Neuron (in vitro differentiated cells): Measurements from ENCODE around the gene SMYD3.

Source experiments
- H2AFZ ChIP-seq: one replicate; pipeline ENCODE4 v1.6.1; 2013; ENCODE audit warnings: low read depth, mild to moderate bottlenecking, inconsistent platforms, low read length, moderate library complexity
- H3K27me3 ChIP-seq: one replicate; pipeline ENCODE4 v1.6.1; 2013; ENCODE audit warnings: low read length; ENCODE audit not compliant: insufficient read depth
- H3K36me3 ChIP-seq: one replicate; pipeline ENCODE4 v1.6.1; 2013; ENCODE audit warnings: low read length; ENCODE audit not compliant: insufficient read depth
- H3K4me1 ChIP-seq: one replicate; pipeline ENCODE4 v1.6.1; 2013; ENCODE audit warnings: low read length; ENCODE audit not compliant: insufficient read depth
- H3K4me3 ChIP-seq: 2 replicates; pipeline ENCODE4 v1.5.1; 2013; ENCODE audit warnings: mild to moderate bottlenecking, low read length, moderate library complexity
- H3K9me3 ChIP-seq: one replicate; pipeline ENCODE4 v1.6.1; 2013; ENCODE audit warnings: low read length

SMYD3 gene

DNA sequence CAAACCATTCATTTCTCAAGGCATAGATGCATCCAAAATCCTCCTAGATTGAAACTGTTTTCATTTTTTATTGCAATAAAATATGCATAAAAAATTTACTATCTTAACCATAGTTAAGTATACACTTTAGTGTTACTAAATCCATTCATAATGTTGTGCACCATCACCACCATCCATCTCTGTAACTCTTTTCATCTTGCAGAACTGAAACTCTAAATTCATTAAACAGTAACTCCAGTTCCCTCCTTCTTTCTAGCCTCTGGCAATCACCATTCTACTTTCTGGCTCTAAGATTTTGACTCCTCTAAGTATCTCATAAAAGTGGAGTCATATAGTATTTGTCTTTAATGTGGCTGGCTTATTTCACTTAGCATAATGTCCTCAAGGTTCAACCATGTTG, 236.8 kb downstream of the SMYD3 start:
- peaks cover 18% of the 10 kb centered on the region for H3K4me1 ChIP-seq
- no peaks in the 10 kb centered on the region for H3K36me3 ChIP-seq
- H3K27me3 ChIP-seq = no peaks in the 10 kb centered on the region
- no peak overlapping the region for H2AFZ ChIP-seq
- H3K9me3 ChIP-seq = no peaks in the 10 kb centered on the region
- H3K4me3 ChIP-seq = no peak overlapping the region

DNA sequence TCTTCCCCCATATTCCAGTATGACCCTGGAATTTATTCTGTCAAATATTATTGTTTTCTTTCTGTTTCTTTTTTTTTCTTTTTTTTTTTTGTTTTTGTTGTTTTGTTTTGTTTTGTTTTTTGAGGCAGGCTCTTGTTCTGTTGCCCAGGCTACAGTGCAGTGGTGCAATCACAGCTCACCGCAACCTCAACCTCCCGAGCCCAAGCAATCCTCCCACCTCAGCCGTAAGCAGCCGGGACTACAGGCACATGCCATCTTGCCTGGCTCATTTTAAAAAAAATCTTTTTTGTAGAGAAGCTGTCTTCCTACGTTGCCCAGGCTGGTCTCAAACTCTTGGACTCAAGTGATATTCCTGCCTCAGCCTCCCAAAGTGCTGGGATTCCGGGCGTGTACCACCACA, 237.6 kb downstream of the SMYD3 start:
- no peak overlapping the region for H2AFZ ChIP-seq
- no peaks in the 10 kb centered on the region for H3K9me3 ChIP-seq
- peaks cover 15% of the 10 kb centered on the region for H3K4me1 ChIP-seq
- H3K27me3 ChIP-seq = no peaks in the 10 kb centered on the region
- H3K36me3 ChIP-seq = no peaks in the 10 kb centered on the region
- no peak overlapping the region for H3K4me3 ChIP-seq

DNA sequence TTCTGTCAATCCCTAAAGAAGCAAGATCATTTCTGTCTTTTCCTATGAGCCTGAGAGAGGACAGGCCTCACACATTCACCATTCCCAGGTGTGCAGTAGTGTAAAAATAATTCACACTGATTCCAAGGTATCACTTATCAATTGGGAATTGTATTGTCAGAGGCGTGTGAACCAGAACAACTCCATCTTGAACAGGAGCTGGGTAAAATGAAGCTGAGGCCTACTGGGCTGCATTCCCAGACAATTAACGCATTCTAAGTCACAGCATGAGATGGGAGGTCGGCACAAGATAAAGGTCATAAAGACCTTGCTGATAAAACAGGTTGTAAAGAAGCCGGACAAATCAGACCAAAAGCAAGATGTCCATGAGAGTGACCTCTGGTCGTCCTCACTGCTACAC, 239.2 kb downstream of the SMYD3 start:
- H3K36me3 ChIP-seq = no peaks in the 10 kb centered on the region
- no peak overlapping the region for H3K4me3 ChIP-seq
- no peaks in the 10 kb centered on the region for H3K9me3 ChIP-seq
- peaks cover 13% of the 10 kb centered on the region for H3K4me1 ChIP-seq
- no peak overlapping the region for H2AFZ ChIP-seq
- H3K27me3 ChIP-seq = no peaks in the 10 kb centered on the region

DNA sequence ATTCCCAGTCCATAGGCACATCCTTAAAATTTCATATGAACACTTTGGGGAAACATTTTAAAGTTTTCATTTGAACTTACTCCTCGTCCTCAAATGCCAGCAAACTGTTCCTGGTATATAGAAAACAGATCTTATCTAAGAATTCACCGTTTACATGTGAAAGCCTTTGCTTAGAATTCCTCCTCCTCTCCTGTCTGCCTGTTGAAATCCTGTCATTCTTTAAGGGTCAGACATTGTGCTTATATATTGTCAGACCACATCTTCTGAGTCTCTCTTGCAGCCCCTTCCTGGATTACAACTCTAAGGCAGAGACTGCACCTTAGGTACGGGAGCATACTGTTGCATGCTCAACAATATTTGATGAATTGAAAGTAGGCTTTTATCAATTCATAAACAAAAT, 239.7 kb downstream of the SMYD3 start:
- Histone ChIP-seq H3K9me3 (no peaks in the 10 kb centered on the region), H3K4me1 (peaks cover 13% of the 10 kb centered on the region), H3K4me3 (no peak overlapping the region)

DNA sequence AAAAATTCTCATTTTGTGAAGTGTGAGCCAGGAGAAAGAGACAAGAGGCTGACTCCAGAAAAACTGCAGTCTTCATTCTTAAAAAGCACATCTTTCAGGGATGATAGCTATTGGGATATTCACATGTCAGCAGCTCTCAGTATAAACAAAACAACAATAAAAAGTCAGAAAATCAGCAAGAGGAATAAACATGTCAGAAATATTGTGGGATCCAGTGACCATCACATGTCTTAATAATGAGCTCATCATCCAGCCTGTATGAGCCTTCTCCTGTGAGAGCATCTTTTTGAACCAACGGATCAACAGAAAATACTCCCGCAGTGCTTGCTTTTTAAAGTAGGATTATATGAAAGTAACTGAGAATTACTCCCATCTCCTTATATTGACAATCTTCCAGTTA, 241.6 kb downstream of the SMYD3 start:
- no peak overlapping the region for H2AFZ ChIP-seq
- no peaks in the 10 kb centered on the region for H3K27me3 ChIP-seq
- peaks cover 13% of the 10 kb centered on the region for H3K4me1 ChIP-seq
- H3K36me3 ChIP-seq = no peaks in the 10 kb centered on the region
- no peaks in the 10 kb centered on the region for H3K9me3 ChIP-seq
- no peak overlapping the region for H3K4me3 ChIP-seq

More for the DNA sequence above, 239.7 kb downstream of the SMYD3 start:
- H3K36me3 ChIP-seq = no peaks in the 10 kb centered on the region
- no peak overlapping the region for H2AFZ ChIP-seq
- no peaks in the 10 kb centered on the region for H3K27me3 ChIP-seq

DNA sequence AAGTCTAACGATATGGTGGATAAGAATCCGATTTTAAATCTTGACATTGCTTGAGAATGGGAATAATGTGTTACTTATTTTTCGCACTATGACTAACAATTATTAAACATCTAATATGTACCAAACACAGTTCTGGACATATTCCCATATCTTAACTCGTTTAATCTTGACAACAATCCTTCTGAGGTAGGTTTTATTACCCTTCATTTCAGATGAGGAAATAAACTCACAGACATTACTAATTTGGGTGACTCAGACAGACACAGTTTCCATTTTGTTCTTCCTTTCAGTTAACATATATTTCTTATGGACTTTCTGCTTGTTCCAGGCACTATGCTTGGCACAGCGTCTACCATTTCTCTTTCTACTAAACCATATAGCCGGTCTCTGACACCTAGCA, 244.8 kb downstream of the SMYD3 start:
- peaks cover 6% of the 10 kb centered on the region for H3K9me3 ChIP-seq
- peaks cover 2% of the 10 kb centered on the region for H3K4me1 ChIP-seq
- H3K36me3 ChIP-seq = no peaks in the 10 kb centered on the region
- H3K27me3 ChIP-seq = no peaks in the 10 kb centered on the region
- no peak overlapping the region for H3K4me3 ChIP-seq
- no peak overlapping the region for H2AFZ ChIP-seq

DNA sequence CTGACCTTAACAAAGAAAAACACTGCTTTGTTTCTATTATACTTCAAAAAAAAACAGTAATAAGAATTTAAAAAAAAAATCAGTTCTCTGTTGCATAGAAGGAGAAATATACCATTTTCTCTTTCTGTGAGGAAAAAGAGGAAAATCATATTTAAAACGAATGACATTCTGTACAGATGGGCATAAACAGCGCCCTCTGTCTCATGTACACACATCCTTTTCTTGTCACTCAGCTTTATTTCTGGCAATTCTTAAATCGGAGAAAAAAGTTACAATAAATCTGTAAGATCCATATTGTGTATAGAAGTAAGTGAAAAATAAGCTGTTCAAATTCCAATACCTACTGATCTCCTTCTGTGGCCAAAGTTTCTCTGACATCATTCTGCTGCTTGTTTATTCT, 245.4 kb downstream of the SMYD3 start:
- Histone ChIP-seq H3K36me3 (no peaks in the 10 kb centered on the region), H3K4me1 (no peaks in the 10 kb centered on the region), H3K9me3 (peaks cover 6% of the 10 kb centered on the region), H3K27me3 (no peaks in the 10 kb centered on the region), H3K4me3 (no peak overlapping the region), H2AFZ (no peak overlapping the region)

DNA sequence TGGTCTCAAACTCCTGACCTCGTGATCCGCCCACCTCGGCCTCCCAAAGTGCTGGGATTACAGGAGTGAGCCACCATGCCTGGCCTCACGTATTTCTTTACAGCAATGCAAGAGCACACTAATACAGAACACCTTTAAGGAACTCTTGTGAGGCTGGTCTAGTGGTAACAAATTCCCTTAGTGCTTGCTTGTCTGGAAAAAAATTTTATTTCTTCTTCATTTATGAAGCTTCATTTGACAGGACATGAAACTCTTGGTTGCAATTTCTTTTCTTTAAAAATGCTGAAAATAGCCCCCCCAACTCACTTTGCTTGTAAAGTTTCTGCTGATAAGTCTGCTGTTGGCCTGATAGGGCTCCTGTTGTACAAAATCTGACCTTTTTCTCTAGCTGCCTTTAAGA, 248.8 kb downstream of the SMYD3 start:
- no peak overlapping the region for H2AFZ ChIP-seq
- H3K27me3 ChIP-seq = no peaks in the 10 kb centered on the region
- peaks cover 5% of the 10 kb centered on the region for H3K4me1 ChIP-seq
- no peak overlapping the region for H3K4me3 ChIP-seq
- peaks cover 6% of the 10 kb centered on the region for H3K9me3 ChIP-seq
- H3K36me3 ChIP-seq = no peaks in the 10 kb centered on the region

DNA sequence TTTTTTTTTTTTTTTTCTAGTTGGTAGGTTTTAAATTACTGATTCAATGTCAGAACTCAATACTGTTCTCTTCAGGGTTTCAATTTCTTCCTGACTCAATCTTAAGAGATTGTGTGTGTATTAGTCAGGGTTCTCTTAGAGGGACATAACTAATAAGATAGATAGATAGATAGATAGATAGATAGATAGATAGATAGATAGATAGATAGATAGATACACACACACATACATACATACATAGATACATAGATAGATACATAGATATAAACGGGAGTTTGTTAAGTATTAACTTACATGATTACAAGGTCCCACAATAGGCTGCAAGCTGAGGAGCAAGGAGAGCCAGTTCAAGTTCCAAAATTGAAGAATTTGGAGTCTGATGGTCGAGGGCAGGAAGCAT, 251.3 kb downstream of the SMYD3 start:
- Histone ChIP-seq H3K4me3 (no peak overlapping the region), H3K36me3 (no peaks in the 10 kb centered on the region), H3K4me1 (peaks cover 8% of the 10 kb centered on the region), H3K27me3 (no peaks in the 10 kb centered on the region), H2AFZ (no peak overlapping the region), H3K9me3 (peaks cover 6% of the 10 kb centered on the region)

DNA sequence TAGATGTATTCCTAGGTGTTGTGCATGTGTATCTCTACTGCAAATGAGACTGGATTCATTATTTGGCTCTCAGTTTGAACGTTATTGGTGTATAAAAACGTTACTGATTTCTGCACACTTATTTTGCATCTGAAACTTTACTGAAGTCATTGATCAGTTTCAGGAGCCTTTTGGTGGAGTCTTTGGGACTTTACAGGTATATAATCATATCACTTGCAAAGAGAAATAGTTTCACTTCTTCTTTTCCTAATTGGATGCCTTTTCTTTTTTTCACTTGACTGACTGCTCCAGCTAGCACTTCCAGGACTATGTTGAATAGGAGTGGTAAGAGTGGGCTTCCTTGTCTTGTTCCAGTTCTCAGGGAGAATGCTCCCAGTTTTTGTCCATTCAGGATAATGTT, 252.2 kb downstream of the SMYD3 start:
- H3K36me3 ChIP-seq = no peaks in the 10 kb centered on the region
- peaks cover 8% of the 10 kb centered on the region for H3K4me1 ChIP-seq
- H2AFZ ChIP-seq = no peak overlapping the region
- H3K27me3 ChIP-seq = no peaks in the 10 kb centered on the region
- no peak overlapping the region for H3K4me3 ChIP-seq
- H3K9me3 ChIP-seq = peaks cover 6% of the 10 kb centered on the region

DNA sequence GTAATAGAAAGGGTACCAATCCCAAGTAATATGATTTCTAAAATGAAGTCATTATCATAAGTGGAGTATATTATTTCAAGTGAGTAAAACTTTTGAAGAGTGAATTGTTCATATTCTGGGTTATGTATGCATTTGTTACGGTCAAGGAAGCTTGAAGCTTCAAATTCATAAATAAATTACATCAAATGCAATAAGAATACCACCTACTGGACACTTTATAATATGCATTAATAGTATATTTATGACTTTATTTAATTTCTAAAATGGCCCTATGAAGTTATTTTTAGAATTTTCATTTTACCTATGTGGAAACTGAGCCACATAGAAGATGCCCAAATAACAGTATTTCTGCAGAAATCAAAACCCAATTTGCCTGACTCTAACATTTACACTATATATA, 260.6 kb downstream of the SMYD3 start:
- Histone ChIP-seq H3K9me3 (no peaks in the 10 kb centered on the region), H2AFZ (no peak overlapping the region), H3K27me3 (no peaks in the 10 kb centered on the region)

DNA sequence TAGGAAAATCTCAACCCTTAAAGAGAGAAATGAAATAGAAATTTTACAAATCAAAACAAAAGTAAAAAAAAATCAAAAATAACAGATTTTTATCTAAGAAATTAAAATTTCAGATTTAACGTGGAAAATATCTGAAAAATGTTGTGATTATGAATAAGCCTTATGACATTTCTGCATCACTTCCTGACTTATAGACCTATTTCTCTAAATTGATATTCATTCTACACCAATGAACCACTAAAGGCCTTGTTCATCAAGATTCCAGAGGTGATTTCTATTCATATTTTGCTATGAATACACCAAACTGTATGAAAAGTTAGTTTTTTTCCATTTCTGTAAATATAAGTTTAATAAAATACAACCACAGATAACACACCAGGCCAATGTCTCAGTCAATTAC, 261.5 kb downstream of the SMYD3 start:
- Histone ChIP-seq H3K36me3 (no peaks in the 10 kb centered on the region), H3K4me1 (no peaks in the 10 kb centered on the region), H3K4me3 (no peak overlapping the region), H3K27me3 (no peaks in the 10 kb centered on the region), H3K9me3 (no peaks in the 10 kb centered on the region), H2AFZ (no peak overlapping the region)

More for the DNA sequence above, 260.6 kb downstream of the SMYD3 start:
- H3K4me3 ChIP-seq = no peak overlapping the region
- H3K36me3 ChIP-seq = no peaks in the 10 kb centered on the region
- no peaks in the 10 kb centered on the region for H3K4me1 ChIP-seq

DNA sequence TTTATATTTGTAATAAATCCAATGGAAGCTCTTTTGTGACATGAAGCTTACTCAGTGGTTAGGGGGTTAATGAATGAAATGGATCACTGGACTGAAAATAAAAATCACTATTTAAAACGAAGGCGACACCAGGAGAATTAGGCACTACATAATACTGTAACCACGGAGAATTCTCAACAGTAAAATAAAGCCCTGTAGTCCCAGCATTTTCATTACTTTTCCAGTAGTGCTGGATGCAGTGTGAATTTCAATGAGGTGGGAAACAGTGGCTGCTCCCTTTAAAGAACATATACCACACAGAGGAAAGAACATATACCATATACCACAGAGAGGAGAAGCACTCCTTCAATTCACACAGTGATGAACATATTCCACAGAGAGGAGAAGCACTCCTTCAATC, 275.0 kb downstream of the SMYD3 start:
- Histone ChIP-seq H3K27me3 (no peaks in the 10 kb centered on the region), H3K9me3 (peaks cover 3% of the 10 kb centered on the region), H3K36me3 (no peaks in the 10 kb centered on the region), H3K4me3 (no peak overlapping the region), H3K4me1 (no peaks in the 10 kb centered on the region), H2AFZ (no peak overlapping the region)

DNA sequence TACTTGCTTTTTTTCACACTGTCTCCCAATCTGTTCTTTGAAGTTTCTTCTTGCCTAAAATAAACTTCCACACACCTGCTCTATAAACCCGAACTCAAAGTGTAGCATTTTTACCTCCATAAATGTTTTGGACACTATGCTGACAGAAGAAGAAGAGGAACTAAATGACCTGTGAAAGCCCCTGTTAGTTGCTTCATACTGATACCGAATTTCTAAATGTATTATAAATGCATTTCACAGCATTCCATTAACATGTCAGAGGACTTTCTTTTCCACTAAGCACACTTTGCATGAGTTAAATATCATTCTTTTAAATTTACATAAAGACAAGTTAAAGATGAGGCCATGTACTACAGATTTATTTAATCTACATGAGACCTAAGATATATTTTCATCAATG, 281.0 kb downstream of the SMYD3 start:
- H3K4me1 ChIP-seq = no peaks in the 10 kb centered on the region
- H2AFZ ChIP-seq = no peak overlapping the region
- H3K4me3 ChIP-seq = no peak overlapping the region
- no peaks in the 10 kb centered on the region for H3K27me3 ChIP-seq
- peaks cover 8% of the 10 kb centered on the region for H3K9me3 ChIP-seq
- H3K36me3 ChIP-seq = no peaks in the 10 kb centered on the region
